ENCODE results near the gene MFAP2. TPM values are rescaled to one million over a fixed set of nuclear protein-coding genes. Genes with fewer than 3 reads are reported as not detected.

Gene MFAP2
- total RNA-seq, 1 experiment from 2014 or later, result 12.9 TPM

GRCh38 chr1:16986113-16986512, 5.7 kb upstream of the MFAP2 start:
- H3K4me1 ChIP-seq (ENCODE audit: control insufficient read depth, insufficient read depth, low read length), result peaks cover 2% of the 10 kb centered on the region; the same call in 1 of the 2 replicates
- H3K27me3 ChIP-seq (ENCODE audit: control insufficient read depth, insufficient read depth, low read length), result no peaks in the 10 kb centered on the region
- no peaks in the 10 kb centered on the region for H3K36me3 ChIP-seq (ENCODE audit: control insufficient read depth, insufficient read depth, low read length)
- ChIA-PET CTCF (interaction anchor here (0.6 kb wide), 2 partner anchors 10 to 35 kb away, joined by 3 to 5 read pairs; no protein-coding TSS in a partner anchor), POLR2A (interaction anchor here (0.6 kb wide), 2 partner anchors 25 to 111 kb away, joined by 4 to 6 read pairs; no protein-coding TSS in a partner anchor)
- in situ Hi-C loops (cut with HindIII; ENCODE audit: low pct_unique_long_range_greater_than_20kb, low sequenced_read_pairs), result no loop called here
- H3K27ac ChIP-seq (ENCODE audit: low read length), result no peak overlapping the region
- TSS peak; percentile 83 for BruUV-seq (replicated peaks)
- no peak for DNase-seq (ENCODE audit: low read depth, low spot score)
- intact Hi-C loops (cut with micrococcal nuclease; ENCODE audit: unreplicated experiment), result no loop called here
- TF ChIP-seq SIN3A (IDR thresholded peaks at IDR 0.05; ENCODE audit: borderline replicate concordance, insufficient read depth, low read depth, low read length), result no peak
- no peak for TF ChIP-seq POLR2AphosphoS5 (IDR thresholded peaks at IDR 0.05; ENCODE audit: low read depth, low read length)
- TF ChIP-seq, protein P1, sequence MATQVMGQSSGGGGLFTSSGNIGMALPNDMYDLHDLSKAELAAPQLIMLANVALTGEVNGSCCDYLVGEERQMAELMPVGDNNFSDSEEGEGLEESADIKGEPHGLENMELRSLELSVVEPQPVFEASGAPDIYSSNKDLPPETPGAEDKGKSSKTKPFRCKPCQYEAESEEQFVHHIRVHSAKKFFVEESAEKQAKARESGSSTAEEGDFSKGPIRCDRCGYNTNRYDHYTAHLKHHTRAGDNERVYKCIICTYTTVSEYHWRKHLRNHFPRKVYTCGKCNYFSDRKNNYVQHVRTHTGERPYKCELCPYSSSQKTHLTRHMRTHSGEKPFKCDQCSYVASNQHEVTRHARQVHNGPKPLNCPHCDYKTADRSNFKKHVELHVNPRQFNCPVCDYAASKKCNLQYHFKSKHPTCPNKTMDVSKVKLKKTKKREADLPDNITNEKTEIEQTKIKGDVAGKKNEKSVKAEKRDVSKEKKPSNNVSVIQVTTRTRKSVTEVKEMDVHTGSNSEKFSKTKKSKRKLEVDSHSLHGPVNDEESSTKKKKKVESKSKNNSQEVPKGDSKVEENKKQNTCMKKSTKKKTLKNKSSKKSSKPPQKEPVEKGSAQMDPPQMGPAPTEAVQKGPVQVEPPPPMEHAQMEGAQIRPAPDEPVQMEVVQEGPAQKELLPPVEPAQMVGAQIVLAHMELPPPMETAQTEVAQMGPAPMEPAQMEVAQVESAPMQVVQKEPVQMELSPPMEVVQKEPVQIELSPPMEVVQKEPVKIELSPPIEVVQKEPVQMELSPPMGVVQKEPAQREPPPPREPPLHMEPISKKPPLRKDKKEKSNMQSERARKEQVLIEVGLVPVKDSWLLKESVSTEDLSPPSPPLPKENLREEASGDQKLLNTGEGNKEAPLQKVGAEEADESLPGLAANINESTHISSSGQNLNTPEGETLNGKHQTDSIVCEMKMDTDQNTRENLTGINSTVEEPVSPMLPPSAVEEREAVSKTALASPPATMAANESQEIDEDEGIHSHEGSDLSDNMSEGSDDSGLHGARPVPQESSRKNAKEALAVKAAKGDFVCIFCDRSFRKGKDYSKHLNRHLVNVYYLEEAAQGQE (IDR thresholded peaks at IDR 0.05; ENCODE audit: insufficient read depth in 1 of 2, low read depth in 2 of 2, low read length in 1 of 2), result no peak
- TF ChIP-seq TCF7L2 (IDR thresholded peaks at IDR 0.05; ENCODE audit: low read depth, low read length), result no peak
- no peak for TF ChIP-seq CTCF (IDR thresholded peaks at IDR 0.05)
- H3K4me3 ChIP-seq (ENCODE audit: low read depth in 2 of 2, low read length in 2 of 2), result no peak overlapping the region
- H3K9me3 ChIP-seq (ENCODE audit: control insufficient read depth, insufficient read depth, low read depth, low read length), result no peaks in the 10 kb centered on the region
- ATAC-seq, result no peak

DNA sequence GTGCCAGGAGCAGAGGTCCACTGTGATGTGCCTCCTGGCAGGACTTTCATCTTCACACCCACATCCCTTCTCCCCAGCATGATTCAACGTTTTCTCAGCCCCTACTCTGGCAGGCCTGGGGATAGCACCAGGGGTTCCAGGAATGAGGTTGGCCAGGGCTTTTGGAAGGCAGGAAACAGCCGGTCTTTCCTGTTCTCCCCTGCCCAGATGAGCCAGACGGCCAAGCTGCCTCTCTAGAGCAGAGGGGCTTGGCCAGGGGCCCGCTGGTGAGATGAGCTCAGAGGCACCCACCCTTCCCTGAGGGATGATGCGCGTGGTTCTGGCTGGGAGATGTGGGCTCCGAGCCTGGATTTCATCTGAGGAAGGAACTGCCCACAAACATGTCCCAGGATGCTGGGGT, 4.3 kb upstream of the MFAP2 start:
- H3K27me3 ChIP-seq (ENCODE audit: control insufficient read depth, insufficient read depth, low read length), result no peaks in the 10 kb centered on the region
- BruUV-seq (replicated peaks), result no TSS peak
- ChIA-PET CTCF (no interaction called here), POLR2A (no interaction called here)
- no peak overlapping the region for H3K4me3 ChIP-seq (ENCODE audit: low read depth in 2 of 2, low read length in 2 of 2)
- peaks cover 3% of the 10 kb centered on the region; the same call in 1 of the 2 replicates for H3K36me3 ChIP-seq (ENCODE audit: control insufficient read depth, insufficient read depth, low read length)
- H3K4me1 ChIP-seq (ENCODE audit: control insufficient read depth, insufficient read depth, low read length), result peaks cover 4% of the 10 kb centered on the region; the same call in 1 of the 2 replicates
- no peaks in the 10 kb centered on the region for H3K9me3 ChIP-seq (ENCODE audit: control insufficient read depth, insufficient read depth, low read depth, low read length)
- H3K27ac ChIP-seq (ENCODE audit: low read length), result no peak overlapping the region
- intact Hi-C loops (cut with micrococcal nuclease; ENCODE audit: unreplicated experiment), result no loop called here
- no peak for DNase-seq (ENCODE audit: low read depth, low spot score)
- in situ Hi-C loops (cut with HindIII; ENCODE audit: low pct_unique_long_range_greater_than_20kb, low sequenced_read_pairs), result no loop called here
- TF ChIP-seq, protein P1 (IDR thresholded peaks at IDR 0.05; ENCODE audit: insufficient read depth in 1 of 2, low read depth in 2 of 2, low read length in 1 of 2), result no peak
- TF ChIP-seq TCF7L2 (IDR thresholded peaks at IDR 0.05; ENCODE audit: low read depth, low read length), result no peak
- ATAC-seq, result peak; percentile 13; the same call in 1 of the 2 replicates
